B cell (primary cell): Measurements from ENCODE around the gene SCRN2. TPM values are rescaled to one million over a fixed set of nuclear protein-coding genes. Genes with fewer than 3 reads are reported as not detected.

Experiments
- ATAC-seq: fragments of 200-7000 bp; cut with Tn5 transposase; one replicate; pipeline ENCODE4 v1.10.0; 2021; ENCODE audit warnings: low read depth, mild to moderate bottlenecking, moderate number of reproducible peaks, moderate library complexity
- CTCF ChIA-PET: fragments of 350-600 bp; sonication (Branson Sonifier 250); formaldehyde crosslinking; loops from one replicate; lab custom pipeline; 2021; ENCODE audit warnings: antibody characterized with exemption, inconsistent platforms; lab: Charles Lee
- POLR2A ChIA-PET: fragments of 350-600 bp; sonication (Branson Sonifier 250); formaldehyde crosslinking; loops from one replicate; lab custom pipeline; 2021; ENCODE audit warnings: antibody characterized with exemption; lab: Charles Lee
- DNase-seq: peaks from one replicate; pipeline ENCODE4 v3.0.0; 2013
- H2AFZ ChIP-seq: 2 replicates; pipeline ENCODE4 v1.6.1; 2012; ENCODE audit warnings: mild to moderate bottlenecking, low read depth, low read length; ENCODE audit not compliant: insufficient read depth, poor library complexity, severe bottlenecking
- H3K27ac ChIP-seq, 2 donors: 1 replicate in 1 of 2; 2 replicates in 1 of 2; pipeline ENCODE4 v1.5.1; 2012 to 2013; ENCODE audit warnings: low read length in 2 of 2, mild to moderate bottlenecking in 2 of 2, moderate library complexity in 1 of 2
- H3K27me3 ChIP-seq, 4 experiments: fragments of 200-600 bp in 1 of 4; sonication (generic) in 1 of 4; replicated peaks in 1 of 4; 1 replicate in 2 of 4; 2 replicates in 2 of 4; pipeline versions ENCODE4 v1.6.1 to v1.7.0; 2013 to 2016; ENCODE audit warnings: low read length in 3 of 4, mild to moderate bottlenecking in 2 of 4, mixed read lengths in 1 of 4, moderate library complexity in 1 of 4; ENCODE audit not compliant: insufficient read depth in 4 of 4, control insufficient read depth in 3 of 4; ENCODE audit errors: control extremely low read depth in 1 of 4
- H3K36me3 ChIP-seq, 2 experiments: replicated peaks in 1 of 2; 1 replicate in 1 of 2; 2 replicates in 1 of 2; pipeline versions ENCODE4 v1.6.1 to v1.7.1; 2013; ENCODE audit warnings: low read length in 1 of 2; ENCODE audit not compliant: insufficient read depth in 2 of 2, control insufficient read depth in 1 of 2; ENCODE audit errors: control extremely low read depth in 1 of 2, extremely low read depth in 1 of 2
- H3K4me1 ChIP-seq, 2 donors: fragments of 200-600 bp in 1 of 2; sonication (generic) in 1 of 2; 1 replicate in 1 of 2; 2 replicates in 1 of 2; pipeline versions ENCODE4 v1.5.1 to v1.6.1; 2013 to 2017; ENCODE audit warnings: low read length in 2 of 2; ENCODE audit not compliant: control insufficient read depth in 2 of 2, insufficient read depth in 2 of 2
- H3K4me2 ChIP-seq: replicated peaks from 2 replicates; pipeline ENCODE3; 2012; ENCODE audit warnings: mild to moderate bottlenecking, low read depth, low read length; ENCODE audit not compliant: poor library complexity, severe bottlenecking
- H3K4me3 ChIP-seq, 5 experiments: fragments of 200-600 bp in 1 of 5; sonication (generic) in 1 of 5; 1 replicate in 3 of 5; 2 replicates in 2 of 5; pipeline versions ENCODE4 v1.5.1 to v1.7.0; 2011 to 2016; ENCODE audit warnings: low read length in 4 of 5, mild to moderate bottlenecking in 4 of 5, low read depth in 2 of 5, control low read depth in 1 of 5, moderate library complexity in 1 of 5; ENCODE audit not compliant: insufficient read depth in 1 of 5; ENCODE audit errors: control extremely low read depth in 1 of 5, extremely low read depth in 1 of 5
- H3K79me2 ChIP-seq: fragments of 200-600 bp; sonication (generic); one replicate; pipeline ENCODE4 v1.6.0; 2016; ENCODE audit warnings: low read length; ENCODE audit not compliant: control insufficient read depth, insufficient read depth
- H3K9ac ChIP-seq: fragments of 200-600 bp; sonication (generic); 2 replicates; pipeline ENCODE4 v1.6.1; 2017; ENCODE audit warnings: mild to moderate bottlenecking, low read length, moderate library complexity
- H3K9me3 ChIP-seq, 3 donors: one replicate each; pipeline versions ENCODE4 v1.6.1 to v1.7.1; 2013; ENCODE audit warnings: low read length in 2 of 3; ENCODE audit not compliant: control insufficient read depth in 2 of 3, insufficient read depth in 1 of 3; ENCODE audit errors: control extremely low read depth in 1 of 3
- H4K20me1 ChIP-seq: 2 replicates; pipeline ENCODE4 v1.6.0; 2012; ENCODE audit warnings: mild to moderate bottlenecking, low read length; ENCODE audit not compliant: insufficient read depth, control insufficient read depth, poor library complexity, severe bottlenecking
- H3K27ac Mint-ChIP-seq: one replicate; pipeline ENCODE4 v1.8.0; 2021; ENCODE audit warnings: mixed read lengths
- H3K27me3 Mint-ChIP-seq: one replicate; pipeline ENCODE4 v1.8.0; 2021; ENCODE audit warnings: mixed read lengths
- H3K4me1 Mint-ChIP-seq: one replicate; pipeline ENCODE4 v1.8.0; 2021; ENCODE audit warnings: mixed read lengths
- H3K4me3 Mint-ChIP-seq: one replicate; pipeline ENCODE4 v1.8.0; 2021; ENCODE audit warnings: mixed read lengths
- H3K9me3 Mint-ChIP-seq: one replicate; pipeline ENCODE4 v1.8.0; 2022; ENCODE audit warnings: mixed read lengths; ENCODE audit not compliant: insufficient read depth
- EZH2 ChIP-seq: IDR thresholded peaks from 2 replicates; pipeline ENCODE4 v1.6.1; 2012; ENCODE audit warnings: borderline replicate concordance, low read depth, mild to moderate bottlenecking, moderate library complexity, low read length; ENCODE audit not compliant: insufficient read depth, poor library complexity, severe bottlenecking
- WGBS: methylation state at CpG from one replicate; pipeline ENCODE4 v1.1.5; 2013; ENCODE audit warnings: missing lambda C conversion rate; ENCODE audit not compliant: insufficient coverage; 5-methylcytosine and 5-hydroxymethylcytosine counted together
- intact Hi-C: fragments of 100-400 bp; cut with micrococcal nuclease; formaldehyde crosslinking; loops from one replicate; pipeline ENCODE4 v1.10.0; 2022
- polyA plus RNA-seq: library from polyadenylated mRNA; depleted of rRNA; stranded (reverse); fragments of >200 nt; gene quantifications from 2 replicates; pipeline ENCODE4 v1.2.3, GENCODE V29; 2012
- total RNA-seq, 2 donors: library from RNA; stranded (reverse); fragments of 120-200 nt in 1 of 2; gene quantifications; 1 replicate in 1 of 2; 2 replicates in 1 of 2; pipeline versions ENCODE4 v1.2.3 to v1.2.4, GENCODE V29; 2013 to 2022
- TF ChIP-seq, protein P1 (sequence below): fragments of 200-600 bp; IDR thresholded peaks from one replicate; pipeline ENCODE4 v1.8.0; 2022; ENCODE audit warnings: antibody characterized with exemption, mild to moderate bottlenecking

Gene SCRN2
- total and polyA plus RNA-seq, 2 donors (not counting 1 experiment from before 2014, with no cell fraction given): 47.8 to 71.9 TPM

DNA sequence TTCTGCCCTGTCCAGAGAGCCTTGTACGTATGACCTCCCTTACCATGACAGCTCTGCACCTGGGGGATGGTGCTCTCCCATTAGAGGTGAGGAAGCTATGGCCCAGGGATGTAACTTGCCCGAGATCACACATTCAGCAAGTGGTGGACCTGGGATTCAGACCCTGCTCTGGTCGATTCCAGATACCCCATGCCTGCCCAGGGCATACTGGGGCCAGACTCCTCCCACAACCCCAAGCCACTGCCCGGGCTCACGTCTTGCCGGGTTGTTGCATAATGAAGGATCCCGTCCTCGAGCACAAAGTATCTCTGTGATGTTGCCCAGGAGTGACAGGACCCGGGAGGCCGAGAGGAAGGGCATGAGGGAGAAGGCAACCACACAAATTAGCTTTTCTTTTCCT lies 21.6 kb downstream of the SCRN2 start:
- peaks cover 11% of the 10 kb centered on the region for H3K79me2 ChIP-seq
- no peak overlapping the region for H2AFZ ChIP-seq
- Mint-ChIP-seq H3K9me3 (no peaks in the 10 kb centered on the region), H3K27ac (no peak overlapping the region), H3K4me3 (peak overlapping the region; percentile 15), H3K4me1 (peaks cover 27% of the 10 kb centered on the region), H3K27me3 (no peaks in the 10 kb centered on the region)
- CTCF ChIA-PET: no interaction called here
- H3K9me3 ChIP-seq: no peaks in the 10 kb centered on the region
- H3K9ac ChIP-seq: no peak overlapping the region
- peaks cover 16 to 23% of the 10 kb centered on the region in 2 donors for H3K4me1 ChIP-seq
- DNase-seq (no peak), ATAC-seq (no peak)
- no peak overlapping the region for H3K4me3 ChIP-seq
- intact Hi-C loops: no loop called here
- no peaks in the 10 kb centered on the region for H4K20me1 ChIP-seq
- H3K27ac ChIP-seq: no peak overlapping the region
- TF ChIP-seq, protein P1, sequence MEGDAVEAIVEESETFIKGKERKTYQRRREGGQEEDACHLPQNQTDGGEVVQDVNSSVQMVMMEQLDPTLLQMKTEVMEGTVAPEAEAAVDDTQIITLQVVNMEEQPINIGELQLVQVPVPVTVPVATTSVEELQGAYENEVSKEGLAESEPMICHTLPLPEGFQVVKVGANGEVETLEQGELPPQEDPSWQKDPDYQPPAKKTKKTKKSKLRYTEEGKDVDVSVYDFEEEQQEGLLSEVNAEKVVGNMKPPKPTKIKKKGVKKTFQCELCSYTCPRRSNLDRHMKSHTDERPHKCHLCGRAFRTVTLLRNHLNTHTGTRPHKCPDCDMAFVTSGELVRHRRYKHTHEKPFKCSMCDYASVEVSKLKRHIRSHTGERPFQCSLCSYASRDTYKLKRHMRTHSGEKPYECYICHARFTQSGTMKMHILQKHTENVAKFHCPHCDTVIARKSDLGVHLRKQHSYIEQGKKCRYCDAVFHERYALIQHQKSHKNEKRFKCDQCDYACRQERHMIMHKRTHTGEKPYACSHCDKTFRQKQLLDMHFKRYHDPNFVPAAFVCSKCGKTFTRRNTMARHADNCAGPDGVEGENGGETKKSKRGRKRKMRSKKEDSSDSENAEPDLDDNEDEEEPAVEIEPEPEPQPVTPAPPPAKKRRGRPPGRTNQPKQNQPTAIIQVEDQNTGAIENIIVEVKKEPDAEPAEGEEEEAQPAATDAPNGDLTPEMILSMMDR: no peak
- no peak for TF ChIP-seq EZH2
- POLR2A ChIA-PET: no interaction called here
- WGBS: 93% methylated on average over 9 of the region's 10 CpGs
- no peak overlapping the region for H3K4me2 ChIP-seq
- H3K36me3 ChIP-seq: peaks cover 0 to 59% of the 10 kb centered on the region in 2 experiments
- no peaks in the 10 kb centered on the region for H3K27me3 ChIP-seq

DNA sequence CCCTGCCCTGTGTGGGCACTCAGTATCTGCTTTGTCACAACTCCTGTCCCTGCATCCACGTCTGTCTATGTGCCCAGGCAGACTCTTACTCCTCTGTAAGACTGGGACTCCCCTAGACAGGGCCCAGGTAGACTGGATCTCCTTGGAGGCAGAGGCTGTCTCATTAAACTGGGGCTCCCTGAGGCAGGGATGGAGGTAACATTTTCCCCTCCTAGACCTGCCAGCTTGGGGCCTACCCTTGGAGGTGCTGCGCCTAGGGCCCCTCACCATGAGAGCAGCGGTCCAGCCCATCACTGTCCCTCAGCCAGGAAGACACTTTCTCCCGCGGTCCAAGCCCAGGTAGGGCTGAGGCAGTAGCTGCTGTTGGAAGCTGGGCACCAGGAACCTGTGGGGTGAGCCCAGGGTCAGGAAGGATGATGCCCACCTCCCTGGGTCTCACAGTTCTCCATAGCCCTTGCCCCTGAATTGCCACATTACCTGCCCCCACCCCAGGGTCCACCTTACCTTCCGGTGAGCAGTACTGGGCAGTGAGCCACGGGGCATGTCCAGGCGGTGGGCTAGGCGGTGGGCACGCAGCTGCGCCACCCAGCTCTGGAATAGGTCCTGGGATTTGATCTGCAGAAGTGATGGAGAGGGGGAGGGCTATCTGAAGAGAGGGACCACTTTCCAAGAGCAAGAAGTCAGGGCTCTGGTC lies 22.9 kb downstream of the SCRN2 start:
- H3K36me3 ChIP-seq: peaks cover 0 to 52% of the 10 kb centered on the region in 2 experiments
- ATAC-seq: no peak
- no peak for DNase-seq
- Mint-ChIP-seq H3K27ac (no peak overlapping the region), H3K9me3 (no peaks in the 10 kb centered on the region), H3K27me3 (no peaks in the 10 kb centered on the region), H3K4me3 (no peak overlapping the region), H3K4me1 (peaks cover 26% of the 10 kb centered on the region)
- POLR2A ChIA-PET: no interaction called here
- no peaks in the 10 kb centered on the region for H3K27me3 ChIP-seq
- no peaks in the 10 kb centered on the region for H3K9me3 ChIP-seq
- no peak overlapping the region for H2AFZ ChIP-seq
- H4K20me1 ChIP-seq: no peaks in the 10 kb centered on the region
- H3K9ac ChIP-seq: no peak overlapping the region
- TF ChIP-seq EZH2: no peak
- TF ChIP-seq, protein P1: no peak
- no peak overlapping the region for H3K4me2 ChIP-seq
- CTCF ChIA-PET: no interaction called here
- peaks cover 11% of the 10 kb centered on the region for H3K79me2 ChIP-seq
- intact Hi-C loops: no loop called here
- H3K4me3 ChIP-seq: no peak overlapping the region
- peaks cover 16 to 23% of the 10 kb centered on the region in 2 donors for H3K4me1 ChIP-seq
- no peak overlapping the region for H3K27ac ChIP-seq
- 96% methylated on average over 6 of the region's 11 CpGs for WGBS
